Mesenteric fat pad (tissue), 1 donor: ENCODE measurements around the gene NOC3L. TPM values are rescaled to one million over a fixed set of nuclear protein-coding genes. Genes with fewer than 3 reads are reported as not detected.
"Not testable (repeated sequence)": the region's sequence is repeated elsewhere in the genome, so short reads cannot be mapped to it uniquely, and the experiment has no call there.

Source experiments
- DNase-seq: peaks from one replicate; pipeline ENCODE4 v3.0.0-alpha.2; 2020; ENCODE audit warnings: low spot score
- total RNA-seq: library from RNA; stranded (reverse); fragmentation: NEBNext Ultra II Directional; extraction: Animal tissue kit (Norgen Biotek cat#: 25700); gene quantifications from one replicate; pipeline ENCODE4 v1.2.1, GENCODE V29; 2021
- donor health status: DM: yes; HTN: yes; CAD: no.

NOC3L gene
- total RNA-seq, 1 donor from 2014 or later = 22.2 TPM

GRCh38 chr10:94361171-94361794 lies 1.5 kb downstream of the NOC3L start:
- DNase-seq = no peak

- no peak for DNase-seq
These were observed 4.3 kb downstream of the NOC3L start for GRCh38 chr10:94358480-94358879.

GRCh38 chr10:94357193-94357592 lies 5.5 kb downstream of the NOC3L start:
- no peak for DNase-seq

- no peak for DNase-seq
These were observed 6.9 kb downstream of the NOC3L start for GRCh38 chr10:94355841-94356240.

GRCh38 chr10:94353336-94353735 lies 9.4 kb downstream of the NOC3L start:
- DNase-seq = no peak

- no peak for DNase-seq
These were observed 11.7 kb downstream of the NOC3L start for GRCh38 chr10:94351089-94351488.

GRCh38 chr10:94350500-94350899 lies 12.2 kb downstream of the NOC3L start:
- DNase-seq = not testable (repeated sequence)

GRCh38 chr10:94349327-94349726 lies 13.4 kb downstream of the NOC3L start:
- no peak for DNase-seq

GRCh38 chr10:94344522-94345122 lies 18.1 kb downstream of the NOC3L start:
- DNase-seq = no peak

GRCh38 chr10:94343151-94343550 lies 19.6 kb downstream of the NOC3L start:
- no peak for DNase-seq

GRCh38 chr10:94334857-94335256 lies 27.9 kb downstream of the NOC3L start:
- DNase-seq = no peak

GRCh38 chr10:94333051-94333450 lies 29.7 kb downstream of the NOC3L start:
- no peak for DNase-seq

- no peak for DNase-seq
These were observed 34.1 kb downstream of the NOC3L start for GRCh38 chr10:94328613-94329012.

GRCh38 chr10:94327649-94328048 lies 35.1 kb downstream of the NOC3L start:
- no peak for DNase-seq

GRCh38 chr10:94324609-94325233 lies 38.0 kb downstream of the NOC3L start:
- DNase-seq = no peak

- DNase-seq = no peak
These were observed 42.3 kb downstream of the NOC3L start for GRCh38 chr10:94320285-94320914.

GRCh38 chr10:94316560-94316959 lies 46.2 kb downstream of the NOC3L start:
- no peak for DNase-seq

GRCh38 chr10:94315975-94316464 lies 46.7 kb downstream of the NOC3L start:
- DNase-seq = no peak

- DNase-seq = no peak
These were observed 47.7 kb downstream of the NOC3L start for GRCh38 chr10:94315024-94315451.

GRCh38 chr10:94310369-94310768 lies 52.4 kb downstream of the NOC3L start:
- no peak for DNase-seq

- DNase-seq = no peak
These were observed 53.9 kb downstream of the NOC3L start for GRCh38 chr10:94308866-94309265.

GRCh38 chr10:94307046-94307615 lies 55.6 kb downstream of the NOC3L start:
- DNase-seq = no peak
